ENCODE data around the gene GOLGA6A.

The GOLGA6A gene

GRCh38 chr15:74041777-74042435 lies 40.4 kb downstream of the GOLGA6A start:
- no peak for TF ChIP-seq Cebpa-rat (IDR thresholded peaks at IDR 0.05)
- Histone ChIP-seq H3K9ac (no peak overlapping the region), H3K9me3 (no peaks in the 10 kb centered on the region), H3K4me3 (no peak overlapping the region), H3K27ac (no peak overlapping the region), H3K4me1 (no peaks in the 10 kb centered on the region), H3K36me3 (peaks cover 44% of the 10 kb centered on the region), H3K27me3 (no peaks in the 10 kb centered on the region), H4K20me1 (peaks cover 8% of the 10 kb centered on the region; the same call in 1 of the 2 replicates), H3K4me2 (no peak overlapping the region)

DNA sequence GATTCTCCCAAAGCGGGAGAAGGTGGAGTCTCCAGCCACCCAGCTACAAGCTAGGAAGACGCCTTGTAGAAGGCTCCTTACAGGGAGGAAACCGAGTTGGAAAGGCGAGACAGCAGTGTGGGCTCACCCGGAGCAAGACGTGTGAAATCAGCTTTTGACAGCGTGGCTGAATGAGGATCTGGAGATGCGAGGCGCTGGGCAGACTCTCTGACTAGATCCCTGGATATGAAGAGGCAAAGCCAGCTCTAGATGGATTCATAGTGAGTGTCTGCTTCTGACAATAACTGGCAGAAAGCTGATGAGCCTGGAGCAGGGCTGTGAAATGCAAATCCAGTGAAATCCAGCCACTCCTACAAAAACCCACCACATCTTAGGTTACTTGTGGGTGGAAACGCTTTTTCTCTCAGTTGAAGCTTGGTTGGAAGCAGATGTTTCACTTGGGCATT lies 41.0 kb downstream of the GOLGA6A start:
- peaks cover 14% of the 10 kb centered on the region for H4K20me1 ChIP-seq
- no peak overlapping the region for H3K9ac ChIP-seq

DNA sequence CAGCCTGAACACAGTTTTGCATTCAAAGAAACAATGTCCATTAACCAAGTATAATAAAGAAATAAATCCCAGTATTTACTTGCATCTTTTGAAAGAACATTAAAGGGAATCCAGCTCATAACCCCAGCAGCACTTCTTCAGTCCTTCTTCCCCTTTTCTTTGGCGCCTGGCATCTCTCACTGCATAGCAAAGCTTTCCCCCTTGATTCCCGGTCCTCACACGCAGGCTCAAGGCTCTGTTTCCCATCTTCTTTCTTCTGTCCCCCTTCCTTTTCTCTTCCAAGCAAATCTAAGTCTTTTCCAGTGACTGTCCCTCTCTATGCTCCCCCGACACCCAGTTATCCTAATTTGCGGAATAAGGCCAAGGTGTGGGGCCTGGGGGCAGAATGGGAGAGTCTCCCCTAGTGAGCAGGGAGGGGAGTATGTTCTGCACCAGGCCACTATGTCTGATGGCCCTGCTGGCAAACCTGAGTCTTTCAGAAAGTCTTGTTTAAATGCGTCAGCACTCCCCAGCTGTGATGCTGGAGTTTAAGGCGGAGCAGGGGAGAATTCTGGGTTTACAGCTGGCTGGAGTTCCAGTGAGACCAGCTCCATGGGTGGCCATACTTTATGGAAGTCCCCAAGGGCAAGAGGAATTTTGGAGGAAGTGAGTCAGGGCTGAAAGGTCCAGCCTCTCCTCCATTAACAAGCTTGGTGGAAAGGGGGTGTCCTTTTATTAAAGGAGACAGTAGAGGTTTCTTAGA lies 42.1 kb downstream of the GOLGA6A start:
- Histone ChIP-seq H3K27me3 (no peaks in the 10 kb centered on the region), H3K9ac (no peak overlapping the region), H3K4me2 (no peak overlapping the region), H3K36me3 (peaks cover 60% of the 10 kb centered on the region), H3K4me3 (no peak overlapping the region), H4K20me1 (peaks cover 24% of the 10 kb centered on the region), H3K27ac (no peak overlapping the region), H3K4me1 (peaks cover 7% of the 10 kb centered on the region), H3K9me3 (no peaks in the 10 kb centered on the region)
- TF ChIP-seq Cebpa-rat (IDR thresholded peaks at IDR 0.05), result no peak

More for the DNA sequence above, 41.0 kb downstream of the GOLGA6A start:
- Histone ChIP-seq H3K4me3 (no peak overlapping the region), H3K36me3 (peaks cover 50% of the 10 kb centered on the region), H3K27ac (no peak overlapping the region), H3K4me2 (no peak overlapping the region), H3K27me3 (no peaks in the 10 kb centered on the region), H3K4me1 (no peaks in the 10 kb centered on the region), H3K9me3 (no peaks in the 10 kb centered on the region)
- TF ChIP-seq Cebpa-rat (IDR thresholded peaks at IDR 0.05), result no peak

DNA sequence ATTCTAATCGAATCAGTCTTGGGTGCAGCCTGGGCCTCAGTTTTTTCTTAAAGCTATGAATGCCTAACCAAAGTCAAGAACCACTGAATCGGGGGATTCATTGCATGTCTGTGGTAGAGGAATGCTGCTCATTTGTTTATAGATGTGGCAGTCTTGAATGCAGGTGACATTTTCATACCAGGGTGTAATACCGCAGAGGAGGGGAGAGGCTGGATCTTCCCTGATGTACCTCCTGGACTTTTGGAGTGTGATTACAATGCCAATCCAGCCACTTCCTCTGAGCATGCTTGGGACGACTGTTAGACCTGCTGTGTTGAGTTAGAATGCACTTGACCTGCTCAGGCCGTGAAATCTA lies 42.7 kb downstream of the GOLGA6A start:
- peaks cover 65% of the 10 kb centered on the region for H3K36me3 ChIP-seq
- peaks cover 9% of the 10 kb centered on the region for H3K4me1 ChIP-seq
- peaks cover 31% of the 10 kb centered on the region for H4K20me1 ChIP-seq
- no peak overlapping the region for H3K9ac ChIP-seq
- no peaks in the 10 kb centered on the region for H3K27me3 ChIP-seq
- H3K9me3 ChIP-seq, result no peaks in the 10 kb centered on the region
- no peak overlapping the region for H3K4me3 ChIP-seq
- no peak overlapping the region for H3K4me2 ChIP-seq
- TF ChIP-seq Cebpa-rat (IDR thresholded peaks at IDR 0.05), result no peak
- no peak overlapping the region for H3K27ac ChIP-seq

- H3K4me3 ChIP-seq, result no peak overlapping the region
- no peak overlapping the region for H3K4me2 ChIP-seq
- H3K9ac ChIP-seq, result no peak overlapping the region
- peaks cover 37% of the 10 kb centered on the region for H4K20me1 ChIP-seq
- peaks cover 65% of the 10 kb centered on the region for H3K36me3 ChIP-seq
- H3K27me3 ChIP-seq, result no peaks in the 10 kb centered on the region
- no peak overlapping the region for H3K27ac ChIP-seq
- no peak for TF ChIP-seq Cebpa-rat (IDR thresholded peaks at IDR 0.05)
- H3K9me3 ChIP-seq, result no peaks in the 10 kb centered on the region
- peaks cover 14% of the 10 kb centered on the region for H3K4me1 ChIP-seq
Measured at GRCh38 chr15:74038707-74039655, 43.4 kb downstream of the GOLGA6A start.

- no peak overlapping the region for H3K9ac ChIP-seq
- H4K20me1 ChIP-seq, result peaks cover 53% of the 10 kb centered on the region
- no peaks in the 10 kb centered on the region for H3K9me3 ChIP-seq
- H3K4me1 ChIP-seq, result peaks cover 18% of the 10 kb centered on the region
- H3K4me3 ChIP-seq, result no peak overlapping the region
- peaks cover 67% of the 10 kb centered on the region for H3K36me3 ChIP-seq
- no peaks in the 10 kb centered on the region for H3K27me3 ChIP-seq
- no peak for TF ChIP-seq Cebpa-rat (IDR thresholded peaks at IDR 0.05)
- H3K27ac ChIP-seq, result no peak overlapping the region
- H3K4me2 ChIP-seq, result no peak overlapping the region
Measured at GRCh38 chr15:74037171-74038117, 44.9 kb downstream of the GOLGA6A start.

DNA sequence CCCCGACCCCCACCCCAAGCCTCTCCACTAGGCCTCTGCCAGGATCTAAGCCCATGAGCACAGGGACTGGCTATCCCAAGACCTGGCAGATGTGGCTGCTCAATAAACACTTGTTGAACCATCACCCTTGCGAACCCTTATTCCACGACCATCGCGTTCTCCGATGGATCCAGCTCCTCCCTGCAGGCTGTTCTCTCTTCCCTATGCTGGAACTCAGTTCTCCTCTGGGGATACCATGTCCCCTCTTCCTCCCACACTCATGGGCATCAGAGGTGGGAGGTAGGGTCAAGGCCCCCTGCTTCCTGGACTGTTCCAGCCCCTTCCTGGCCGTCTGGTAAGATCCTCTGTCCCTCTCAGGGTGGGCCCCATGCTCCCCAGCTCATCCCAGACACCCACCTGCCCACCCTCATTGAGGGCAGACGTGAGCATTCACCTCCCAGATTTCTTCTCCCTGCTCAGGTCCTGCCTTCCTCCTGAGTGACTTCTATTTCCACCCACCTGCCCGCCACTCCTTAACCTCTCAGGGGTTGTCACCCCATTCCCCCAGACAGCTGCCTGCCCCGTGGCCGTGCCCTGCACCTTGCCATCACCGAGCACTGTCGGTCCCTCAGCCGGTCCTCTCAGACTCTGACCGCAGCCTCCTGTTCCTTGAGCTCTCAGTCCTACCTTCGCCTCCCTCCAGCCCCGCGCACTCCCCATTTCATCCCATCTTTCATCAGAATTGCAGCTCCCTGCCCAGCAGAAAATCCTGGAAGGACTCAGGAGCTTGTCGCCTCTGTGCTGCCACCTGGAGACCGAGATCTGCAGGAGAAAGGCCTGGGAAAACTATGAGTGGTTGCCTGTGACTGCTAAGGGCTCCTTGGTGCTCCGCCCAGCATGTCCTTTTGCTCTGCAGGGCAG lies 45.8 kb downstream of the GOLGA6A start:
- Histone ChIP-seq H3K27me3 (no peaks in the 10 kb centered on the region), H3K4me3 (no peak overlapping the region), H3K9ac (no peak overlapping the region), H4K20me1 (peaks cover 55% of the 10 kb centered on the region), H3K27ac (no peak overlapping the region), H3K36me3 (peaks cover 68% of the 10 kb centered on the region), H3K9me3 (no peaks in the 10 kb centered on the region), H3K4me1 (peaks cover 18% of the 10 kb centered on the region), H3K4me2 (no peak overlapping the region)
- TF ChIP-seq Cebpa-rat (IDR thresholded peaks at IDR 0.05), result no peak
